ENCODE measurements around the gene ZBTB26. TPM values are rescaled to one million over a fixed set of nuclear protein-coding genes. Genes with fewer than 3 reads are reported as not detected.
A peak's percentile ranks its signal among the peaks of the same experiment; 100 is the strongest.

ZBTB26 gene, protein sequence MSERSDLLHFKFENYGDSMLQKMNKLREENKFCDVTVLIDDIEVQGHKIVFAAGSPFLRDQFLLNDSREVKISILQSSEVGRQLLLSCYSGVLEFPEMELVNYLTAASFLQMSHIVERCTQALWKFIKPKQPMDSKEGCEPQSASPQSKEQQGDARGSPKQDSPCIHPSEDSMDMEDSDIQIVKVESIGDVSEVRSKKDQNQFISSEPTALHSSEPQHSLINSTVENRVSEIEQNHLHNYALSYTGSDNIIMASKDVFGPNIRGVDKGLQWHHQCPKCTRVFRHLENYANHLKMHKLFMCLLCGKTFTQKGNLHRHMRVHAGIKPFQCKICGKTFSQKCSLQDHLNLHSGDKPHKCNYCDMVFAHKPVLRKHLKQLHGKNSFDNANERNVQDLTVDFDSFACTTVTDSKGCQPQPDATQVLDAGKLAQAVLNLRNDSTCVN
- total RNA-seq: 4.6 TPM
- long read RNA-seq, full-length matches to known transcripts: 1 of 1 reads
- long read RNA-seq, partial matches to known transcripts: 0 of 1 reads
- long read RNA-seq, other reads (novel, unspliced or antisense): 0 of 1 reads

DNA sequence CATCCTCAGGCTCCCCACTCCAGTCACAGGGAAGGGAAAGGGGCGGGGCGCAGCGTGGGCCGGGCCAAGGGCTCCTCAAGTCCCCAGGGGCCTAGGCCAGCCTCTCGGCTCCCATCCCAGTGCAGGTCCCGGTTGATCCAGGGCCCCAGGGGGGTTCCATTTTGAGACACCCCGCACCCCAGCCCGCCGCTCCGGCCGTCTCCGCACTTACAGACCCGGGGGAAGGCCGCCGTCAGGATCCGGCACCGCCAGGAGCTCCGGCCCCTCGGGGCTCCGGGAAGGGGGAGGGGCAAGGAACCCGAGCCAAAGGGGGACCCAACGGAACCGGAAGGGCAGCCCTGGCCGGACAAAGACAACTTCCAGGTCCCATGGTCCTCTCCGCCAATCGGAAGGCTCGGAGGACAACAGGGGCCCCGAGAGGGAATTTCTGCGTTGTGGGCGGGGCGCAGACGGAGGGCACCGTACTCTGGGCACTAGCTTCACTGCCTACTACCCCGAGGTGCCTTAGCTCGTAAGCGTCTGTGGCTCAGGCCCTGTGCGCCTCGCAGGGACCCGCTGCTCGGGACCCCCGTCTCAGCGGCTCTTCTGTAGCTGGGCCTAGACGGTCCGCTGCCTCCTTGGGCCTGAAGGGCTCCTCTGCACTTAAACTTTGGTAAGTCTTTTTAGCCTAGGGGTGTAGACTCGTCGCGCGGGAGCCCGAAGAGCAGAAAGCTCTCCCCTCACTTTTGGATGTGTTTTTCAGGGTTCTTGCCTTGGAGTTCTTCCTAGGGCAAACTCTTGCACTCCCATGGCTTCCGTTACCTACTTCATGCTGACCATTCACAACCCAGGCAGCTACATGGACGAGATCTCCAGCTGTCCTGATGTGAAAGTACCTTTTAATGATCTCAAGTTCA, at the start of gene ZBTB26:
Gene ZBTB26, minus strand, starts transcription at position 287 of the 896 bp plus-strand sequence. CDS start 11,578 bp downstream, outside the sequence.
- ATAC-seq: peak; percentile 99
- peak; percentile 95 for DNase-seq (ENCODE audit: missing footprints)
- intact Hi-C loops (cut with DNase I): no loop called here

GRCh38 chr9:122978601-122979000, 47.3 kb upstream of the ZBTB26 start:
- ATAC-seq (no peak), DNase-seq (ENCODE audit: missing footprints) (no peak)
- intact Hi-C loops (cut with DNase I): no loop called here

- DNase-seq (ENCODE audit: missing footprints): no peak
- ATAC-seq: no peak
- intact Hi-C loops (cut with DNase I): no loop called here
These were observed 43.9 kb upstream of the ZBTB26 start for GRCh38 chr9:122975196-122975595.

DNA sequence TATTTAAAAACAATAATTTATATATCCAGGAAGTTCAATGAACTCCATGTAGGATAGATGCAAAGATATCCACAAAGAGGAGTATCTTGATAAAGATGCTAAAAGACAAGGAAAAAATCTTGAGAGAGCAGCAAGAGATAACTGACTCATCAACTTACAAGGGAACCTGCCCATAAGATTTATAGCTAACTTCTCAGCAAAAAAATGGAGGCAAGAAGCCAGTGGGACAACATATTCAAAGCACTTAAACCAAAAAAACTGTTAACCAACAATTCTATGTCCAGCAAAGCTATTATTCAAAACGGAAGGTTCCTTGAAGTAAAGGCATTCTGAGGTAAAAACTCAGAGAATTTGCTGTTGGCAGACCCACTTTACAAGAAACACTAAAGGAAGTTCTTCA, 29.8 kb upstream of the ZBTB26 start:
- no peak for ATAC-seq
- DNase-seq (ENCODE audit: missing footprints): no peak
- intact Hi-C loops (cut with DNase I): no loop called here

DNA sequence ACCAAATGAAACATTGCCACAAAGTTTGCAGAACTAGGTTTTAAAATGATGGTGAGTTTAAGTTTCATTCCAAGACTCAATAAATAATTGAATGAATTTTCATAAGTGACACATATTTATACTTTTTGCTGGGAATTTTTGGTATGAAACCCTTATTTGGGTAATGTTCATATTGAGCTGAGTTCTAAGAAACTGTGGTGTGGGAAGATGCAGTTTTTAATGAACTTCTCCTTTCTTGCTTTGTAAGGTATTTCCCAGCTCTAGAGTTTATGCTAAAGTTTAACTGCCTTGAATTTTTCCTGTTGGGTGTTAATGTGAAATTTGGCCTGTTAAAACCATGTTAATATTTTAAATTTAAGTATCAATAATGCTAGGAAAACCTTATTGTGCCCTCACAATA, 24.6 kb upstream of the ZBTB26 start:
- ATAC-seq (no peak), DNase-seq (ENCODE audit: missing footprints) (no peak)
- intact Hi-C loops (cut with DNase I): no loop called here

- ATAC-seq (no peak), DNase-seq (ENCODE audit: missing footprints) (no peak)
- intact Hi-C loops (cut with DNase I): no loop called here
These were observed 23.0 kb upstream of the ZBTB26 start for GRCh38 chr9:122954253-122954691.

DNA sequence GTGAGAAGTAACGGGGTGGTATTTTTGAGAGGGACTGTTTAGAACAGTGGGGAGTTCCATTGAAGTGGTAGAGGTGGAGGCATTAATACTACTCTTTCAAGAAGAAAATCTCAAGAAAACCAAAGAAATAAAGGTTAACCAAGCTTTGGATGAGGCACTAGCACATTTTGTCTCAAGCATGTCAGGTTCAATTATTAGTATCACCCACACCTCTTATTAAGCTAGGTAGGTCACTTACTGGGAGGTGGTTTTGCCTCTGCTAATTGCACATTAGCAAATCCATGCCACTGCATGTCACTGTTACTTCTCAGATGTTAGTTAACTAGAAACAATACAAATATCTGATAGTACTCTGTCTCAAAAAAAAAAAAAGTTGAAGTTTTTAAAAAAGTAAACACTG, 19.7 kb upstream of the ZBTB26 start:
- DNase-seq (ENCODE audit: missing footprints): no peak
- ATAC-seq: no peak

GRCh38 chr9:122950263-122950662, 19.0 kb upstream of the ZBTB26 start:
- ATAC-seq: no peak
- DNase-seq (ENCODE audit: missing footprints): no peak
- intact Hi-C loops (cut with DNase I): no loop called here

More for the DNA sequence above, 19.7 kb upstream of the ZBTB26 start:
- intact Hi-C loops (cut with DNase I): no loop called here

DNA sequence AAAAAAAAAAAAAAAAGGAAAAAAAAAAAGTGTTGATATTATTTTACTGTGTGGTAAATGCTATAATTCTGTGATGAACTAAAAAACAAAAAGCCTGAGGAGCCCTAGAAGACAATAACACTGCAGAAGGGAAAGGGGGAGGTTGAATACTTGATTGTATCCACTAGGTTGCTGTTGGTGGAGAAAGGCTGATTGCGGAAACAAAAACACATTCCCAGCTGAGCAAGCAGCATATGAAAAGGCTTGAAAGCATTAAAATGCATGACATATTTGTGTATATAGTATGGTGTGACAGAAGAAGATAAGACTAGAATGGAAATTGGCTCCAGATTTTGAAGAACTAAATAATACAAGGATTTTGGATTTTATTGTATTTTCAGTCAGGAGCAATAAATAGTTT, 18.4 kb upstream of the ZBTB26 start:
- intact Hi-C loops (cut with DNase I): no loop called here
- DNase-seq (ENCODE audit: missing footprints) (no peak), ATAC-seq (no peak)

DNA sequence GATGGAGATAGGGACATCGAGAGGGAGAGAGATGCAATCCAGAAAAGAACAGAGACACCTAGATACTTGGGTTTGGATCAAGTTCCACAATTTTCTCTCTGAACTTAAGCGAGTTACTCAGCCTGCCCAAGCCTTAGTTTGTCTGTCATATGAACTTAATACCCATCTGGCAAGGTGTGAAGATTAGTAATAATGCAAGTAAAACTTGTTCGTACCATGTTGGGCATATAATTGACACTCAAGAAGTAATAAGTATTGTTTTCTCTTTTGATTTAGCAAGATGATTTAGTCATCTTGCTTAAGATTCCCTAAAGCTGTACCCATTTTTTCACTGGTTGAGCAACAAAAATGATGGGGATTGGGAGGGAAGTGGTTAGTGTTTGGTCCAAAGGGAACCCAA, 17.0 kb upstream of the ZBTB26 start:
- no peak for ATAC-seq
- intact Hi-C loops (cut with DNase I): no loop called here
- DNase-seq (ENCODE audit: missing footprints): no peak

DNA sequence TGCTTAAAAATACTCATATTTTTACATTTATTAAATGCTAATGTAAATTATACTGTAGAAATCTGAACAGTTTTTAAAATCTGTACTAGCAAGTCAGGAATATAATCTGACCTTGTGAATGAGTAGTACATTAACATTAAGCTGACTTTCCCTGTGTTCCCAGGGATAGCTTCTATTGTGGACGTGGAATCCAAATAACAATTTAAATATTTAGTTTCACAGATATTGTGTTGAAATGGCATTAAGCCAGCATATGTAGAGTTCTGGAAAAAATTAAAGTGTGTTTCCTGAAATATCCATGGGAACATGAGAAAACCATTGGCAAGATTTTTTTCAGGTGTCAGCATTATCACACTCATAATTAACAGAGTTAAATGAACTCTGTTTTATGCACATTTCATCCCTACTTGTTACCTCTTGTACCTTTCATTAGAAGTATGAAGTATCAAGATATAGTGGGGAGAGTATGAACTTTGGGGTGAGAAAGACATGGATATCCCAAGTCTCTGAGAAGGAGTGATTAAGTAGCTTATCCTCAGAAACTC, 15.2 kb upstream of the ZBTB26 start:
- intact Hi-C loops (cut with DNase I): no loop called here

GRCh38 chr9:122944960-122945888, 13.9 kb upstream of the ZBTB26 start:
- intact Hi-C loops (cut with DNase I): loop anchor here (5.0 kb wide), 1 partner anchor 38 kb away; the partner anchor contains the start of gene RC3H2
- ATAC-seq (no peak), DNase-seq (ENCODE audit: missing footprints) (no peak)

More for the DNA sequence above, 15.2 kb upstream of the ZBTB26 start:
- ATAC-seq (no peak), DNase-seq (ENCODE audit: missing footprints) (no peak)

- ATAC-seq: no peak
- intact Hi-C loops (cut with DNase I): loop anchor here (5.0 kb wide), 1 partner anchor 34 kb away; the partner anchor contains the start of gene RC3H2
- DNase-seq (ENCODE audit: missing footprints): no peak
These were observed 10.4 kb upstream of the ZBTB26 start for GRCh38 chr9:122941582-122942234.

GRCh38 chr9:122940749-122941581, 9.7 kb upstream of the ZBTB26 start, which contains the start of gene RABGAP1:
Gene RABGAP1, plus strand, starts transcription at chr9:122941020. Its CDS starts 16,040 bp downstream, at chr9:122957060.
- DNase-seq (ENCODE audit: missing footprints): peak; percentile 100
- intact Hi-C loops (cut with DNase I): loop anchor here (5.0 kb wide), 1 partner anchor 34 kb away; the partner anchor contains the start of gene RC3H2
- peak; percentile 99 for ATAC-seq

DNA sequence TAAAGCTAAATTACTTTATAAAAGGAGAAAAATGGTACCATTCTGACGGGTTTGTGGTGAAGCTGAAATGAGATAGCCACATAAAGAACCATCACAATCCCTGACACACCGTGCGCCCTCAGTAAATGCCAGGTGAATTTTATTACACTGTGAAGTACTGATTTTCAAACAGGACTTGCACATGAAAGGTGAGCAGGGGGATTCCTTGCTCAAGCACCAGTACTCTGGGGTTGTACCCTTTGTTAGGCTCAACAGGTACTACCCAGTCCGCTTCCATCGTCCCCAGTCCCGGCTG, 9.1 kb upstream of the ZBTB26 start:
- intact Hi-C loops (cut with DNase I): loop anchor here (5.0 kb wide), 1 partner anchor 33 kb away; the partner anchor contains the start of gene RC3H2
- DNase-seq (ENCODE audit: missing footprints) (no peak), ATAC-seq (no peak)

DNA sequence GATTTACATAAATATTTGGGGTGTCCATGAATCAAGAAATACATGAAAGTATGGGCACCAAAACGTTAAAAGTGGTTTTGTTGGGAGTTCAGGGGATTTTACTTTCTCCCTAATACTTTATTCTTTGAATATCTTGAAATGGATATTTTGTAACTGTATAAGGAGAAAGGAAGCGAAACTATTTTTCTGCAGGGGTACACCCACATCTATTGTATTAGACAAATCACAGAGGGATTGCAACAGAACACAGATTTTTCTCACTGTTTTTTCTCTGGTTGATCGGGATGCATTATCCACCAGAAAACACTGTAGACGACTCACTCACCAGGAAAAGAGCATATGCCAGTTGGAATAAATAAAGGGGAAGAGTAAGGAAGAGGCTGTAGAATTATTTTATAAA, 8.3 kb upstream of the ZBTB26 start:
- no peak for DNase-seq (ENCODE audit: missing footprints)
- intact Hi-C loops (cut with DNase I): no loop called here

GRCh38 chr9:122936883-122937282, 5.6 kb upstream of the ZBTB26 start:
- DNase-seq (ENCODE audit: missing footprints) (no peak), ATAC-seq (no peak)
- intact Hi-C loops (cut with DNase I): no loop called here

More for the DNA sequence above, 8.3 kb upstream of the ZBTB26 start:
- ATAC-seq: no peak

Measured in Right ventricle myocardium inferior (tissue), 1 donor.